Right cardiac atrium (tissue), 5 donors: ENCODE data around the gene SYNCRIP. TPM values are rescaled to one million over a fixed set of nuclear protein-coding genes. Genes with fewer than 3 reads are reported as not detected.

Source experiments
- ATAC-seq, 2 donors: fragments of 200-7000 bp; cut with Tn5 transposase; one replicate each; pipeline versions ENCODE4 v1.8.0 to v1.9.1; 2020; ENCODE audit warnings: moderate library complexity in 2 of 2, mild to moderate bottlenecking in 1 of 2
- DNase-seq, 3 donors: peaks; one replicate each; pipeline ENCODE4 v3.0.0-alpha.2; 2020
- H3K27ac ChIP-seq: one replicate; pipeline ENCODE4 v1.5.1; 2013; ENCODE audit warnings: mild to moderate bottlenecking, low read length, control low read depth, moderate library complexity
- H3K27me3 ChIP-seq: one replicate; pipeline ENCODE4 v1.6.1; 2013; ENCODE audit not compliant: control insufficient read depth, insufficient read depth
- H3K4me1 ChIP-seq: one replicate; pipeline ENCODE4 v1.6.1; 2013; ENCODE audit warnings: low read length; ENCODE audit not compliant: control insufficient read depth, insufficient read depth
- H3K4me3 ChIP-seq: one replicate; pipeline ENCODE4 v1.5.1; 2013; ENCODE audit warnings: low read length, control low read depth
- H3K9me3 ChIP-seq: one replicate; pipeline ENCODE4 v1.6.1; 2013; ENCODE audit warnings: low read length; ENCODE audit not compliant: control insufficient read depth
- WGBS: extraction: QIAGEN DNeasy Blood & Tissue Kit; methylation state at CpG from one replicate; pipeline ENCODE4 v1.1.7; 2013; 5-methylcytosine and 5-hydroxymethylcytosine counted together
- intact Hi-C, 4 donors: fragments of 100-400 bp; cut with DNase I; formaldehyde crosslinking; loops; one replicate each; pipeline versions ENCODE4 v1.11.0 to v1.14.0; 2022 to 2023
- polyA plus RNA-seq: library from polyadenylated mRNA; stranded (reverse); fragments of 200-250 nt; gene quantifications from one replicate; pipeline ENCODE4 v1.2.3, GENCODE V29; 2013
- total RNA-seq, 4 donors: library from RNA; stranded (reverse); fragmentation: NEBNext Ultra II Directional; extraction: Animal tissue kit (Norgen Biotek cat#: 25700); gene quantifications; one replicate each; pipeline ENCODE4 v1.2.1, GENCODE V29; 2021
- donor health status: healthy with polysubstance abuse.
- donor health status: DM: no; HTN: yes; CAD: no.
- donor health status: DM: no; HTN: no; CAD: no.
- donor health status: DM: no; HTN: yes; CAD: no; lungs with severe emphysema.
- donor health status: DM: yes; HTN: yes; CAD: no.

SYNCRIP gene
- total and polyA plus RNA-seq, 5 donors: 31.7 to 89.5 (median 64.8) TPM

DNA sequence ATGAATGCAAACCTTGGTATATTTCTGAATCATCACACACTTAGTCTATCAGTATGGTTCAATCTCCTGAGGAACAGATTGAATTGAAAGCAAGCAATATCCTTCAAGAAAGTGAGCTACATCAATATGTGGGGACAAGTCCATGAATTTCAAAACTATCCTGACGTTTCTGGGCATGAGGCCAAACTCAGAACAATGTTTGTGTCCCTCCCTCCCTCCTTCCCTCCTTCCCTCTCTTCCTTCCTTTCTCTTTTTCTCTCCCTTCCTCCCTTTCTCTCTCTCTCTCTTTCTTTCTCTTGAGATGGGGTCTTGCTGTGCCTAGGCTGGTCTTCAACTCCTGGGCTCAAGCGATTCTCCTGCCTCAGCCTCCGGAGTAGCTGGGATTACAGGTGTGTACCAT is 27.9 kb upstream of the SYNCRIP start:
- intact Hi-C loops: no loop called here
- no peaks in the 10 kb centered on the region for H3K9me3 ChIP-seq
- peak in 1 of 3 donors; percentile 19 for DNase-seq
- no peak for ATAC-seq
- H3K4me1 ChIP-seq: no peaks in the 10 kb centered on the region
- no peaks in the 10 kb centered on the region for H3K27me3 ChIP-seq
- 65% methylated on average over 3 of the region's 3 CpGs for WGBS
- H3K27ac ChIP-seq: no peak overlapping the region
- no peak overlapping the region for H3K4me3 ChIP-seq

DNA sequence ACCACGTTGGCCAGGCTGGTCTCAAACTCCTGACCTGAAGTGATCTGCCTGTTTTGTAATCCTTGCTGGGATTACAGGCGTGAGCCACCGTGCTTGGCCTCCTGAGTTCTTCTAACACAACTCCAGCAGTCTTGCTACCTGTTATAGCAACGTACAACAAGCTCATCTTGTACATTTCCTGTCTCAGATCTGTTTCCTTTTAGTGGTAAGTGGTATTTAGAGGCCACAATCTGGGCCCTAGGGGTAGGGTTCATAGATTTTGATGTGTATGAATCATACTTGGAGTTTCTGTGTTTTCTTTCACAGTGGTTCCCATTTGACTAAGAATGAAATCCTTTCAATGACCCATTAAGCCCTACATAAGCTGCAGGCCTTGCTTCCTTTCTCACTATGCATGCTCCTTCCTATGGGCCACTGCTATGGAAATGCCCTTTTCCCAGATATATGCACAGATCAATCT is 27.1 kb upstream of the SYNCRIP start:
- intact Hi-C loops: no loop called here
- DNase-seq: no peak
- no peak overlapping the region for H3K27ac ChIP-seq

DNA sequence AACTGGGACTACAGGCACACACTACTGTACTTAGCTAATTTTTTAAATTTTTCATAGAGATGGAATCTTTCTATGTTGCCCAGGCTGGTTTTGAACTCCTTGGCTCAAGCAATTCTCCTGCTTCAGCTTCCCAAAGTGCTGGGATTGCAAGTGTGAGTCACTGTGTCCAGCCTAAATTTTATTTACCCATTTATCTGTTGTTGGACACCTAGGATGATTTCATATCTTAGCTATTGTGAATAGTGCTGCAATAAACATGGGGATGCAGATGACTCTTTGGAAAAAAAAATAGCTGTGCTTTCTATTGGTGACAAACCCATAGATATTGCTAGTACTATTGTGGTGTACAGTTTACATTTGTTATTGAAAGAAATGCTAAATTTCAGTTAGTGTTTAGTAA is 19.6 kb upstream of the SYNCRIP start:
- no peak for DNase-seq
- Histone ChIP-seq H3K27ac (no peak overlapping the region), H3K4me3 (no peak overlapping the region), H3K27me3 (no peaks in the 10 kb centered on the region), H3K4me1 (no peaks in the 10 kb centered on the region), H3K9me3 (no peaks in the 10 kb centered on the region)
- intact Hi-C loops: no loop called here
- ATAC-seq: no peak

More for the DNA sequence above, 27.1 kb upstream of the SYNCRIP start:
- ATAC-seq: no peak
- Histone ChIP-seq H3K4me1 (no peaks in the 10 kb centered on the region), H3K27me3 (no peaks in the 10 kb centered on the region), H3K9me3 (no peaks in the 10 kb centered on the region), H3K4me3 (no peak overlapping the region)
- WGBS: 57% methylated on average over 4 of the region's 4 CpGs

DNA sequence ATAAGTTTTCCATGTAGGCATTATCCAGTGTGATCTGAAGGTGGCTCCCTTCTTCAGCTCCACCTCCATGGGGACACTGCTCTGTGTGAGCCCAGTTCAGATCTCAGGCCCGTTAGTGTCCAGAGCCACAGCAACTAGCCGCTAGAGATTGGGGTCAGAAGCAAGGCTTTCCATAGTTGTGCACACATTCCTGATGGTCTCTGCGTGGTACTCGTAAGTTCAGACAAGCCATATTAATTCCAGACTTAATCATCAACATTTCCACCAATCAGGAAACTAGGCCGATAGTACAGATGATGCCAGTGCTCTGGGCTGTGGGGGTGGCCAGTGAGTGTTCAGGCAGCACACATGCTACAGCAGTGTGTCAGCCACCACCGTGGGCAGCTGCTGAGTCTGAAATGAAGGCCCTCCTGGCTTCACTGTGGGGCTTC is 17.5 kb upstream of the SYNCRIP start:
- intact Hi-C loops: no loop called here
- H3K4me1 ChIP-seq: no peaks in the 10 kb centered on the region
- no peaks in the 10 kb centered on the region for H3K9me3 ChIP-seq
- ATAC-seq (no peak), DNase-seq (no peak)
- 81% methylated on average over 6 of the region's 6 CpGs for WGBS
- no peak overlapping the region for H3K27ac ChIP-seq
- H3K4me3 ChIP-seq: no peak overlapping the region
- no peaks in the 10 kb centered on the region for H3K27me3 ChIP-seq

DNA sequence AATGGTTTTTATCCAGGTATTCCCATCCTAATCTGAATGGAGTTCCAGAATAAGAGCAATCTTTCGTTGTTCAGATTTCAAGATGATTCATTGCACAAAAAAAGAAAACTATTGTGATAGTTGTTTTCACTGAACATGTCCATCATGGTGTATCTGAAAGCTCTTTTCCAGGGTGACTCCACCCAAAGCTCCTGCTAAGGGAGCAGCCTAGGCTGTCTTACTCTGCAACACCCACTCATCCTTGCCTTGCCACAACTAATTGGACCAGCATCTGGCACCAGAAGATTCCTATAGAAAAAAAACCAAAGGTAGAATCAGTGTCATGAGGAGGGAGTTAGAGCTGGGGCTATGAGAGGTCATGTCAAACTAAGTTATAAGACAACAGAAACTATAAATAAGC is 7.9 kb upstream of the SYNCRIP start:
- no peak for ATAC-seq
- 87% methylated on average over 1 of the region's 1 CpG for WGBS

DNA sequence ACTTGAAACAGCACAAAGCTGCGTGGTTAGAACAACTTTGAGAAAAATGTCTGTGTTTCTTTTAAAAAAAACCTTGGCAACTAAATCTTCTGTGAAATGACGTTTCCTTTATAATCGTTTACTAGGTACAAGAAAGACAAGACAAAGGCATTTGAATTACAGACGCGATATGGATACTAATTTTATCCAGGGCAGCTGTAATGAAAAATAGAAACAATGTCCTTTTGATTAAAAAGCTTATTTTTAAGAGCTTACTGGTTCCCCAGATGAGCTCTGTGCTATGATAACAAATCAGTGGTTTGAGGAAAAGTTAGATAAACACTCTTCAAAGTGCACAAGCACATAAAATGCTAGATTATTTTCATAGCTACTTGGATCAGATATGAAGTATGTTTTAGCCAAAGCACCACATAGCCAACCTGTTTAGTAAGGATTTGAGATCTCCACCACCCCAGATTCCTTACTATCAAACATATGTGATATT is 1.6 kb upstream of the SYNCRIP start:
- H3K27me3 ChIP-seq: no peaks in the 10 kb centered on the region
- DNase-seq: no peak
- H3K4me3 ChIP-seq: peak overlapping the region; percentile 82
- intact Hi-C loops: loop anchor here in 2 of 4 donors (1.0 to 5.0 kb wide), 3 partner anchors 33 to 52 kb away; partner anchors contain the start of gene SNX14 (in 1 of the 2)
- ATAC-seq: no peak
- no peaks in the 10 kb centered on the region for H3K9me3 ChIP-seq
- no peaks in the 10 kb centered on the region for H3K4me1 ChIP-seq
- 0% methylated on average over 5 of the region's 5 CpGs for WGBS
- H3K27ac ChIP-seq: peak overlapping the region; percentile 100

More for the DNA sequence above, 7.9 kb upstream of the SYNCRIP start:
- no peaks in the 10 kb centered on the region for H3K9me3 ChIP-seq
- no peak for DNase-seq
- H3K27me3 ChIP-seq: no peaks in the 10 kb centered on the region
- intact Hi-C loops: no loop called here
- no peaks in the 10 kb centered on the region for H3K4me1 ChIP-seq
- no peak overlapping the region for H3K4me3 ChIP-seq
- H3K27ac ChIP-seq: no peak overlapping the region

DNA sequence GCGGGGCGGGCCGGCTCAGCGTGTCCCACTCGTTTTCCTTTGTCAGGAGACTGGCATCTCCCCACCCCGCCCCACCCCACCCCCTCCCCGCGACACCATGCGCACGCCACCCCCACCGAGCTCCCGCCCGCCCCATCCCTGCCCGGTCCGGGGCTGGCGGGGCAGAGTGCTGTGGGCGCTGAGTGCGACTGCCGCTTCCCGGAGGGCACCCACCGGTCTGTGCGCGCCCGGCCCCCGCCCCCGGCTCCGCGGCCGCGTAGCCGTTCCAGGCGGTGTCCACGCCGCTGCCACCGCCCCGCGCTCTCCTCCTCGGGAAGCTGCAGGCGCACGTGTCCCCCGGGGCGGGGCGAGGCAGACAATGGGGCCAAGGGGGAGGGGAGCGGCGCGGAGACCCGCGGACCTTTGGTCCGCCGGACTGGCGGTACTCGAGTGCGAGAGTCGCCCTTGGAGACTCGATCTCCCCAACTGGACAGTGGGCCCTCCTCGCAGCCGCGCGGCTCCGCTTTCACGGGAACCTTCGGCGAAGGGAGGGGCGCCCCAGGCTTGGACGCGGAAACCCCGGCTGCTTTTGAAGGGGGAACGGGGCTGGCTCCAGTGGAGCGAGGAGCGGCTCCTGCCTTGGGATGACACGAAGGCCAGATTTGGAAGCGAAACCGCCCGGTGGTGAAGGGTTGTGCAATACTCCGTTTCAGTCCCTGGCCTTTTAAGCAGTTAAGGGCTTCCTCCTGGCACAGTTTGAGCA is 1.0 kb upstream of the SYNCRIP start:
- Histone ChIP-seq H3K4me1 (no peaks in the 10 kb centered on the region), H3K27ac (peak overlapping the region; percentile 100), H3K9me3 (no peaks in the 10 kb centered on the region), H3K4me3 (peak overlapping the region; percentile 82), H3K27me3 (no peaks in the 10 kb centered on the region)
- under 1% methylated on average over 75 of the region's 75 CpGs for WGBS
- peak; percentile 79 to 83 for ATAC-seq
- DNase-seq: peak; percentile 92 to 96 (median 95)
- intact Hi-C loops: loop anchor here in 3 of 4 donors (1.0 to 5.0 kb wide), 4 partner anchors 34 to 51 kb away; partner anchors contain the start of gene SNX14 (in 1 of the 3)

DNA sequence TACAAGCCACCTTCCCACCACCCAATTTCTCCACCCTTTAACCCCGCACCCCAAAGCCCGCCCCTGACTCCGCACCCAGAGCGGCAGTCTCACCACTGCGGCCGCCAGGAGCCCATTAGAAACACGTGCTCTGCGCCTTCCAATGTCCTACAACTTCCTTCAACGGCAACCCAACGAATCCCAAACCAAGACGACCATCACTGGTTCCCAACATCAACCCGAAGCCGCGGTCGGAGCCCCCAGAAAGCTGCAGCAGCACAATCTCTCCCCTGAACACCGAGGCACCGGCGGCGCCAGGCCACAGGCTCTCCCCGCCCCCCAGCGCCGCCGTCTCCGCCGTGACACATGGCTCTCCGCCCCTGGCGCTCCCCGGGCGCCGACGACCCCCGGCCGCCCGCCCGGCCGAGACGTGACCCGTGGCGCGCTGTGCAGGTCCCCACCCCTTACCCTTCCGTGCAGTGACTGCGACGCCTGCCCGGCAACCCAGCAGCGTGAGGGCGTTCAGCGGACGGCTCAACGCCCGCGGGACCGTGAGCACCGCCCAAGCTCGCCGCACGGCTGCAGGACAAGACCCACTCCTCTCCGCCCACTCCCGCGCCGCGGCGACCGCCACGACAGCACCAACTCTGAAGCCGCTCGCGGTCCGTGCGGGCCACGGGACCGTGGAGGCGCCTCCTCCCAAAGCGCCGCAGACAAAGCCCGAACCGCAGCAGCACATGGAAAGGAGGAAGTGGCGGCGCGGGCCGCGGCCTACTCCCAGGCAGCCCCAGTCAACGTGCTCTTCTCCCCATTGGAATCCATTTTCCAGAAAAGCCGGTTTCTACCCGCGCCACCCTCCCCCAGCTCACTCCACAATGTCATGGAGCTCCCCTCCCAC is 551 bp downstream of the SYNCRIP start:
- Histone ChIP-seq H3K27me3 (no peaks in the 10 kb centered on the region), H3K4me3 (peak overlapping the region; percentile 82), H3K4me1 (no peaks in the 10 kb centered on the region), H3K27ac (peak overlapping the region; percentile 94), H3K9me3 (no peaks in the 10 kb centered on the region)
- ATAC-seq (peak; percentile 2 to 10), DNase-seq (peak; percentile 63 to 86 (median 84))
- WGBS: under 1% methylated on average over 85 of the region's 85 CpGs
- intact Hi-C loops: loop anchor here in 3 of 4 donors (2.0 to 5.0 kb wide), 3 partner anchors 35 to 50 kb away; partner anchors contain the start of gene SNX14 (in 1 of the 3)

DNA sequence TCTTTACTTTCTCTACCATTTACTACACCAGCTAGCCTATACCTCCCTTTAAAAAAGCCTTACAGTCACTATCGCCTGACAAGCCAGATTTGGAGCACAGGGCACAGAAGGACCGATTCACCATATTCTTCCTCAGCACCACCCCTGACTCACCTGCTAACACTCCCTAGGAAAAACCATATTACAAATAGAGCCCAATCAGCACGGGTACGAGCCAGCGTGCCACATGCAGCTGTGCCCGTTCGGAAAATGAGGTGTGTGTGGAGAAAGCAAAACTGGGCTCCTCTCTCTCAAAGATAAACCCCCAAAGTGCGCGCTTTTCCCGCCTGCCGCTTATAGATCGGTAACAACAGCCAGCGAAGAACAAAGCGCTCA is 1.2 kb downstream of the SYNCRIP start:
- Histone ChIP-seq H3K27ac (peak overlapping the region; percentile 33), H3K9me3 (no peaks in the 10 kb centered on the region), H3K27me3 (no peaks in the 10 kb centered on the region), H3K4me3 (peak overlapping the region; percentile 82), H3K4me1 (no peaks in the 10 kb centered on the region)
- intact Hi-C loops: loop anchor here in 2 of 4 donors (5.0 kb wide), 2 partner anchors 36 to 49 kb away; partner anchors contain the start of gene SNX14 (in 1 of the 2)
- DNase-seq: no peak
- no peak for ATAC-seq
- under 1% methylated on average over 14 of the region's 14 CpGs for WGBS

DNA sequence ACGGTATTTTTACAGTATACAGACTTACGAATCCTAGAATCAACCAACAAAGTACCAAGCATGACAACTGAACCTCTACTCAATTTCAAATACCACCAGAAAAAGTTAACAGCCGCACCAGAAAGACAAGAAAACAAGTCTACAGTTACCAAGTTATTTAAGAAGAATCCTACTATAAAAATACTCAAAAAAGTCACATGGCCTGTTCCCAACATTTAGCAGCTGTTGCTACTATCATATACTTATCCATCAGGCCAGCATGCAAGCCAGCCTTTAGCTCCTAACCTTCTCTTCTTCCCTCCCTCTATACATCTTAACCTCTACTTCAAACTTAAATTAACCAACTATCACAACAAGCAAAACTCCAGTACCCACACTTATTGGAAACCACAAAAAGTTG is 1.9 kb downstream of the SYNCRIP start:
- H3K4me3 ChIP-seq: peak overlapping the region; percentile 82
- ATAC-seq (no peak), DNase-seq (no peak)
- no peaks in the 10 kb centered on the region for H3K27me3 ChIP-seq
- WGBS: 27% methylated on average over 3 of the region's 3 CpGs
- intact Hi-C loops: loop anchor here in 2 of 4 donors (5.0 kb wide), 2 partner anchors 36 to 49 kb away; partner anchors contain the start of gene SNX14 (in 1 of the 2)
- no peak overlapping the region for H3K27ac ChIP-seq
- no peaks in the 10 kb centered on the region for H3K9me3 ChIP-seq
- H3K4me1 ChIP-seq: no peaks in the 10 kb centered on the region
